ENCODE measurements around the gene M6PR. TPM values are rescaled to one million over a fixed set of nuclear protein-coding genes. Genes with fewer than 3 reads are reported as not detected.

Gene M6PR
- polyA plus RNA-seq, 1 donor from 2014 or later: 52.8 TPM

DNA sequence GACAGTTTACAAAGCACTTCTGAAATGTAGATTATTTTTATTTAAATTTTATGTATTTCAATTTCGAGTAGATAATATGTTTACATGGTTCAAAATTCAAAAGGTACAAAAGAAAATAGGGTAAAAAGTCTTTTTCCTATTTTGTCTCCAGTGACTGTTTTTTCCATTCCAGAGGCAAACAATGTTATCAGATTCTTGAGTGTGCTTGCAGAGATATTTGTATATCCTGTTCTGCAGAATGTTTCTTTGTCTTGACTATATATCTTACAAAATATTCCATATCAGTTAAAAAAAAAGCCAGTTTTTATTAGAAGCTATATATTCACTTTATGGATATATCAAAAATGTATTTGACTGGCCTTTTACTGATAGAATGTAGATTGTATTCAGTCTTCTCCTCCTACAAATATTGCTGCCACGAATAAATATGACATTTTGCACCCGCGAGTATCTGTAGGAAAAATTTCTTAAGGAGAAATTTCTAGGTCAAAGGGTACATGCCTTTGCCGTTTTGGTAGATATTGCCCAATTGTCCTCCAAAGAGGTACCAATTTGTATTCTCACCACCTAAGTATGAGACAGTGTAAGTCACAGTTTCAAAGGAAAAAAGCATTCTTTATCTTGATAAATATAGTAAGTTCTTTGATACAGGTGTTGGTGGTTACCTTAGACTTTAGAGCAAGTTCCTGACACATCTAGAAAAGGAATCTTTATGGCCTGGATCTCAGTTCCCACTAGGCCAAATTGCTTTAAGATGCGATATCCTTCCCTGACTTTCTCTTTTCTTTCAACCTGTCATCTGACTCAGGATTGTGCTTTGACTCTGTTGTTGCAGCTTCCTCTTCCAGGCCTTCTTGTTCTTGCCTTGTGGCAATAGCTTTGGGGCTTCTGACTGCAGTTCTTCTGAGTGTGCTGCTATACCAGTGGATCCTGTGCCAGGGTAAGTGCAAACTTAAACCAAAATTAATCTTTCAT is 42.2 kb upstream of the M6PR start:
- no peaks in the 10 kb centered on the region for H4K20me1 ChIP-seq (ENCODE audit: insufficient read depth)
- no peaks in the 10 kb centered on the region for H3K79me2 ChIP-seq (replicated peaks; ENCODE audit: insufficient read depth, low read length)
- no peaks in the 10 kb centered on the region for H3K9me3 ChIP-seq (ENCODE audit: low read length)
- H3K4me3 ChIP-seq (ENCODE audit: low read length): no peak overlapping the region
- H3K27ac ChIP-seq (ENCODE audit: low read length): no peak overlapping the region
- H3K27me3 ChIP-seq (ENCODE audit: insufficient read depth, low read depth, low read length): no peaks in the 10 kb centered on the region
- H3K9ac ChIP-seq (ENCODE audit: low read length): no peak overlapping the region
- H3K36me3 ChIP-seq (ENCODE audit: insufficient read depth, low read length): no peaks in the 10 kb centered on the region
- no peaks in the 10 kb centered on the region for H3F3A ChIP-seq (ENCODE audit: insufficient read depth, low read length, poor library complexity, severe bottlenecking)
- H2AFZ ChIP-seq (ENCODE audit: low read depth, low read length): no peak overlapping the region
- TF ChIP-seq MXI1 (conservative IDR thresholded peaks at IDR 0.05; ENCODE audit: poor library complexity, severe bottlenecking) (no peak), TAF1 (IDR thresholded peaks at IDR 0.05; ENCODE audit: low read depth) (no peak), RAD21 (conservative IDR thresholded peaks at IDR 0.05) (no peak)
- TF ChIP-seq, protein P1, sequence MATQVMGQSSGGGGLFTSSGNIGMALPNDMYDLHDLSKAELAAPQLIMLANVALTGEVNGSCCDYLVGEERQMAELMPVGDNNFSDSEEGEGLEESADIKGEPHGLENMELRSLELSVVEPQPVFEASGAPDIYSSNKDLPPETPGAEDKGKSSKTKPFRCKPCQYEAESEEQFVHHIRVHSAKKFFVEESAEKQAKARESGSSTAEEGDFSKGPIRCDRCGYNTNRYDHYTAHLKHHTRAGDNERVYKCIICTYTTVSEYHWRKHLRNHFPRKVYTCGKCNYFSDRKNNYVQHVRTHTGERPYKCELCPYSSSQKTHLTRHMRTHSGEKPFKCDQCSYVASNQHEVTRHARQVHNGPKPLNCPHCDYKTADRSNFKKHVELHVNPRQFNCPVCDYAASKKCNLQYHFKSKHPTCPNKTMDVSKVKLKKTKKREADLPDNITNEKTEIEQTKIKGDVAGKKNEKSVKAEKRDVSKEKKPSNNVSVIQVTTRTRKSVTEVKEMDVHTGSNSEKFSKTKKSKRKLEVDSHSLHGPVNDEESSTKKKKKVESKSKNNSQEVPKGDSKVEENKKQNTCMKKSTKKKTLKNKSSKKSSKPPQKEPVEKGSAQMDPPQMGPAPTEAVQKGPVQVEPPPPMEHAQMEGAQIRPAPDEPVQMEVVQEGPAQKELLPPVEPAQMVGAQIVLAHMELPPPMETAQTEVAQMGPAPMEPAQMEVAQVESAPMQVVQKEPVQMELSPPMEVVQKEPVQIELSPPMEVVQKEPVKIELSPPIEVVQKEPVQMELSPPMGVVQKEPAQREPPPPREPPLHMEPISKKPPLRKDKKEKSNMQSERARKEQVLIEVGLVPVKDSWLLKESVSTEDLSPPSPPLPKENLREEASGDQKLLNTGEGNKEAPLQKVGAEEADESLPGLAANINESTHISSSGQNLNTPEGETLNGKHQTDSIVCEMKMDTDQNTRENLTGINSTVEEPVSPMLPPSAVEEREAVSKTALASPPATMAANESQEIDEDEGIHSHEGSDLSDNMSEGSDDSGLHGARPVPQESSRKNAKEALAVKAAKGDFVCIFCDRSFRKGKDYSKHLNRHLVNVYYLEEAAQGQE (IDR thresholded peaks at IDR 0.05; ENCODE audit: borderline replicate concordance): no peak
- no peaks in the 10 kb centered on the region for H3K9me2 ChIP-seq (ENCODE audit: insufficient read depth, low read length)
- no peak overlapping the region for H3K4me2 ChIP-seq (ENCODE audit: low read length)

DNA sequence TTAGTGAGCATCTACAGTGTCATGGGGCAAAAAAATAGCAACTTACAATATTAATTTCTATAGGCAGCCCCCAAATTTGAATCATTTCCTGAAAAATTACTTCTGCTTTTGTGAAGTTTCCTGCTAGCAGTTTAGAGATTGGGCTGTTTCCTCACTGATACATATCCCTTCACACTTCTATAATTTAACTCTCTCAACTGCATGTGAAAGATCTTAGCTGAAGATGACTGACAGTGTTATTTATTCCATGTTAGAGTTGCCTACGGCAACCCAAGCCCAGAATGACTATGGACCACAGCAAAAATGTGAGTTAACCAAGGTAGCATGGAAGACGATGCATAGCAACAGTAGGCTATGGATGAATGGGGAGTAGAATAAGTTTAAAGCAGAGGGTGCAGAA is 40.0 kb upstream of the M6PR start, which contains the start of gene KLRG1:
TSS of gene KLRG1 (plus strand) at position 134 of the 400 bp plus-strand sequence. CDS start at position 224, 90 bp downstream.
- TF ChIP-seq RAD21 (conservative IDR thresholded peaks at IDR 0.05) (no peak), EZH2 (IDR thresholded peaks at IDR 0.05; ENCODE audit: borderline replicate concordance, insufficient read depth, low read length, poor library complexity, severe bottlenecking) (no peak), TAF1 (IDR thresholded peaks at IDR 0.05; ENCODE audit: low read depth) (no peak), EP300 (conservative IDR thresholded peaks at IDR 0.05; ENCODE audit: poor library complexity, severe bottlenecking) (no peak)
- TF ChIP-seq, protein P1 (IDR thresholded peaks at IDR 0.05; ENCODE audit: borderline replicate concordance): no peak
- no peaks in the 10 kb centered on the region for H3K79me2 ChIP-seq (replicated peaks; ENCODE audit: insufficient read depth, low read length)
- H3K9me2 ChIP-seq (ENCODE audit: insufficient read depth, low read length): no peaks in the 10 kb centered on the region
- H3K4me2 ChIP-seq (ENCODE audit: low read length): no peak within 1 kb of the TSS
- H4K20me1 ChIP-seq (ENCODE audit: insufficient read depth): no peaks in the 10 kb centered on the region
- no peak within 1 kb of the TSS for H3K27ac ChIP-seq (ENCODE audit: low read length)
- no peaks in the 10 kb centered on the region for H3K36me3 ChIP-seq (ENCODE audit: insufficient read depth, low read length)
- H3K4me3 ChIP-seq (ENCODE audit: low read length): no peak within 1 kb of the TSS
- H3K27me3 ChIP-seq (ENCODE audit: insufficient read depth, low read depth, low read length): no peaks in the 10 kb centered on the region
- no peak within 1 kb of the TSS for H3K9ac ChIP-seq (ENCODE audit: low read length)
- H2AFZ ChIP-seq (ENCODE audit: low read depth, low read length): no peak within 1 kb of the TSS
- no peaks in the 10 kb centered on the region for H3K9me3 ChIP-seq (ENCODE audit: low read length)
- H3F3A ChIP-seq (ENCODE audit: insufficient read depth, low read length, poor library complexity, severe bottlenecking): no peaks in the 10 kb centered on the region
